ENCODE data around the gene FRMD1.

FRMD1 gene

GRCh38 chr6:168070804-168071203 is 8.2 kb downstream of the FRMD1 start:
- no peak for FAIRE-seq
- DNase-seq (ENCODE audit: insufficient read length): no peak
- TF ChIP-seq TAF1 (IDR thresholded peaks at IDR 0.05; ENCODE audit: borderline replicate concordance, low read depth, low read length) (no peak), POLR2A (IDR thresholded peaks at IDR 0.05; ENCODE audit: low read depth, low read length) (no peak), POLR2AphosphoS5 (IDR thresholded peaks at IDR 0.05; ENCODE audit: low read depth, low read length) (no peak)

- TF ChIP-seq POLR2AphosphoS5 (IDR thresholded peaks at IDR 0.05; ENCODE audit: low read depth, low read length) (no peak), POLR2A (IDR thresholded peaks at IDR 0.05; ENCODE audit: low read depth, low read length) (no peak), TAF1 (IDR thresholded peaks at IDR 0.05; ENCODE audit: borderline replicate concordance, low read depth, low read length) (no peak)
- DNase-seq (ENCODE audit: insufficient read length) (no peak), FAIRE-seq (no peak)
Observed at GRCh38 chr6:168067081-168067759, 11.8 kb downstream of the FRMD1 start.

GRCh38 chr6:168064226-168064807 is 14.7 kb downstream of the FRMD1 start:
- FAIRE-seq: no peak
- TF ChIP-seq POLR2A (IDR thresholded peaks at IDR 0.05; ENCODE audit: low read depth, low read length): no peak
- TF ChIP-seq POLR2AphosphoS5 (IDR thresholded peaks at IDR 0.05; ENCODE audit: low read depth, low read length): no peak
- TF ChIP-seq TAF1 (IDR thresholded peaks at IDR 0.05; ENCODE audit: borderline replicate concordance, low read depth, low read length): no peak
- DNase-seq (ENCODE audit: insufficient read length): no peak

GRCh38 chr6:168063431-168063830 is 15.6 kb downstream of the FRMD1 start:
- TF ChIP-seq TAF1 (IDR thresholded peaks at IDR 0.05; ENCODE audit: borderline replicate concordance, low read depth, low read length): no peak
- TF ChIP-seq POLR2AphosphoS5 (IDR thresholded peaks at IDR 0.05; ENCODE audit: low read depth, low read length): no peak
- TF ChIP-seq POLR2A (IDR thresholded peaks at IDR 0.05; ENCODE audit: low read depth, low read length): no peak
- FAIRE-seq (no peak), DNase-seq (ENCODE audit: insufficient read length) (no peak)

GRCh38 chr6:168062346-168063289 is 16.4 kb downstream of the FRMD1 start:
- TF ChIP-seq TAF1 (IDR thresholded peaks at IDR 0.05; ENCODE audit: borderline replicate concordance, low read depth, low read length) (no peak), POLR2AphosphoS5 (IDR thresholded peaks at IDR 0.05; ENCODE audit: low read depth, low read length) (no peak), POLR2A (IDR thresholded peaks at IDR 0.05; ENCODE audit: low read depth, low read length) (no peak)
- no peak for FAIRE-seq
- no peak for DNase-seq (ENCODE audit: insufficient read length)

GRCh38 chr6:168061269-168062210 is 17.5 kb downstream of the FRMD1 start:
- TF ChIP-seq POLR2AphosphoS5 (IDR thresholded peaks at IDR 0.05; ENCODE audit: low read depth, low read length) (no peak), POLR2A (IDR thresholded peaks at IDR 0.05; ENCODE audit: low read depth, low read length) (no peak), TAF1 (IDR thresholded peaks at IDR 0.05; ENCODE audit: borderline replicate concordance, low read depth, low read length) (no peak)
- no peak for DNase-seq (ENCODE audit: insufficient read length)
- no peak for FAIRE-seq

GRCh38 chr6:168060521-168060931 is 18.5 kb downstream of the FRMD1 start:
- TF ChIP-seq POLR2A (IDR thresholded peaks at IDR 0.05; ENCODE audit: low read depth, low read length) (no peak), TAF1 (IDR thresholded peaks at IDR 0.05; ENCODE audit: borderline replicate concordance, low read depth, low read length) (no peak), POLR2AphosphoS5 (IDR thresholded peaks at IDR 0.05; ENCODE audit: low read depth, low read length) (no peak)
- DNase-seq (ENCODE audit: insufficient read length) (no peak), FAIRE-seq (no peak)

- FAIRE-seq: no peak
- TF ChIP-seq POLR2A (IDR thresholded peaks at IDR 0.05; ENCODE audit: low read depth, low read length) (no peak), POLR2AphosphoS5 (IDR thresholded peaks at IDR 0.05; ENCODE audit: low read depth, low read length) (no peak), TAF1 (IDR thresholded peaks at IDR 0.05; ENCODE audit: borderline replicate concordance, low read depth, low read length) (no peak)
- no peak for DNase-seq (ENCODE audit: insufficient read length)
Observed at GRCh38 chr6:168058691-168059551, 20.1 kb downstream of the FRMD1 start.

GRCh38 chr6:168057836-168058235 is 21.2 kb downstream of the FRMD1 start:
- TF ChIP-seq TAF1 (IDR thresholded peaks at IDR 0.05; ENCODE audit: borderline replicate concordance, low read depth, low read length) (no peak), POLR2AphosphoS5 (IDR thresholded peaks at IDR 0.05; ENCODE audit: low read depth, low read length) (no peak)
- no peak for FAIRE-seq
- DNase-seq (ENCODE audit: insufficient read length): no peak
